Vagina (tissue), 2 donors: ENCODE data around the gene OR9I1. TPM values are rescaled to one million over a fixed set of nuclear protein-coding genes. Genes with fewer than 3 reads are reported as not detected.

ENCODE experiments used
- DNase-seq, 2 donors: peaks; one replicate each; pipeline ENCODE4 v3.0.0-alpha.2; 2017; ENCODE audit errors: extremely low spot score in 2 of 2
- H3K27ac ChIP-seq: fragments of 200-600 bp; sonication (generic); one replicate; pipeline ENCODE4 v1.5.1; 2019
- H3K27me3 ChIP-seq: fragments of 200-600 bp; sonication (generic); one replicate; pipeline ENCODE4 v1.5.1; 2019
- H3K36me3 ChIP-seq, 2 donors: fragments of 200-600 bp; sonication (generic); one replicate each; pipeline ENCODE4 v1.5.1; 2017 to 2019
- H3K4me1 ChIP-seq: fragments of 200-600 bp; sonication (generic); one replicate; pipeline ENCODE4 v1.5.1; 2019
- H3K4me3 ChIP-seq, 2 donors: fragments of 200-600 bp; sonication (generic); 1 replicate in 1 of 2; 2 replicates in 1 of 2; pipeline ENCODE4 v1.5.1; 2016 to 2019
- H3K9me3 ChIP-seq: fragments of 200-600 bp; sonication (generic); one replicate; pipeline ENCODE4 v1.5.1; 2019
- CTCF ChIP-seq, 3 experiments: fragments of 450-650 bp in 2 of 3; fragments of 200-600 bp in 1 of 3; sonication (generic) in 1 of 3; IDR thresholded peaks; one replicate each; pipeline ENCODE4 v1.5.1; 2017 to 2019; ENCODE audit warnings: antibody characterized with exemption in 3 of 3, mild to moderate bottlenecking in 2 of 3, moderate library complexity in 2 of 3
- POLR2A ChIP-seq, 2 donors: fragments of 450-650 bp; IDR thresholded peaks; one replicate each; pipeline ENCODE4 v1.6.1; 2017; ENCODE audit warnings: antibody characterized with exemption in 2 of 2, mild to moderate bottlenecking in 2 of 2, moderate library complexity in 2 of 2
- POLR2AphosphoS5 ChIP-seq, 2 donors: sonication (generic); formaldehyde crosslinking; IDR thresholded peaks; one replicate each; pipeline ENCODE4 v1.9.0; 2017; ENCODE audit warnings: antibody characterized with exemption in 2 of 2, mild to moderate bottlenecking in 2 of 2, low read depth in 1 of 2; ENCODE audit not compliant: insufficient read depth in 1 of 2
- intact Hi-C: fragments of 100-400 bp; cut with DNase I; formaldehyde crosslinking; loops from one replicate; pipeline ENCODE4 v1.15.1; 2023
- total RNA-seq: library from RNA; depleted of rRNA; stranded (reverse); fragments of >200 nt; gene quantifications from one replicate; pipeline ENCODE4 v1.2.3, GENCODE V29; 2016

The OR9I1 gene
- total RNA-seq, 1 donor from 2014 or later = not detected

GRCh38 chr11:58068655-58069054, 56.7 kb downstream of the OR9I1 start:
- Histone ChIP-seq H3K27me3 (no peaks in the 10 kb centered on the region), H3K4me1 (no peaks in the 10 kb centered on the region), H3K9me3 (no peaks in the 10 kb centered on the region), H3K4me3 (no peak overlapping the region), H3K36me3 (no peaks in the 10 kb centered on the region), H3K27ac (no peak overlapping the region)
- no peak for DNase-seq
- intact Hi-C loops = no loop called here
- TF ChIP-seq POLR2A (IDR thresholded peaks at IDR 0.05) (no peak), CTCF (IDR thresholded peaks at IDR 0.05) (no peak), POLR2AphosphoS5 (IDR thresholded peaks at IDR 0.05; ENCODE audit: insufficient read depth in 1 of 2, low read depth in 1 of 2) (no peak)

GRCh38 chr11:58067685-58068084, 57.6 kb downstream of the OR9I1 start:
- Histone ChIP-seq H3K9me3 (no peaks in the 10 kb centered on the region), H3K4me1 (no peaks in the 10 kb centered on the region), H3K4me3 (no peak overlapping the region), H3K27ac (no peak overlapping the region), H3K27me3 (no peaks in the 10 kb centered on the region), H3K36me3 (no peaks in the 10 kb centered on the region)
- TF ChIP-seq CTCF (IDR thresholded peaks at IDR 0.05) (no peak), POLR2A (IDR thresholded peaks at IDR 0.05) (no peak), POLR2AphosphoS5 (IDR thresholded peaks at IDR 0.05; ENCODE audit: insufficient read depth in 1 of 2, low read depth in 1 of 2) (no peak)
- no peak for DNase-seq
- intact Hi-C loops = no loop called here

Other genes with a start within 250 kb of the OR9I1 start
- gene OR9Q1, start 101.6 kb downstream of the OR9I1 start, total RNA-seq = not detected
- not detected for gene OR6Q1, start 94.6 kb downstream of the OR9I1 start, total RNA-seq
- not detected for gene OR9Q2, start 63.5 kb upstream of the OR9I1 start, total RNA-seq
- gene OR1S2, start 78.6 kb upstream of the OR9I1 start, total RNA-seq = not detected
- not detected for gene OR1S1, start 87.2 kb upstream of the OR9I1 start, total RNA-seq
- not detected for gene OR10Q1, start 103.4 kb upstream of the OR9I1 start, total RNA-seq
- not detected for gene OR10W1, start 142.7 kb upstream of the OR9I1 start, total RNA-seq
- not detected for gene OR5B17, start 233.5 kb upstream of the OR9I1 start, total RNA-seq